Right lobe of liver (tissue), 6 donors: ENCODE data around the gene ATP5MK. TPM values are rescaled to one million over a fixed set of nuclear protein-coding genes. Genes with fewer than 3 reads are reported as not detected.

Experiments used
- ATAC-seq, 4 donors: fragments of 200-7000 bp; cut with Tn5 transposase; one replicate each; pipeline ENCODE4 v1.9.1; 2020; ENCODE audit warnings: mild to moderate bottlenecking in 4 of 4, moderate library complexity in 4 of 4
- DNase-seq, 3 donors: peaks; one replicate each; pipeline ENCODE4 v3.0.0-alpha.2; 2020
- H3K27ac ChIP-seq, 3 donors: fragments of 200-600 bp; one replicate each; pipeline ENCODE4 v1.8.0; 2022
- H3K27me3 ChIP-seq, 2 donors: fragments of 200-600 bp; one replicate each; pipeline ENCODE4 v1.8.0; 2022
- H3K36me3 ChIP-seq, 4 donors: fragments of 200-600 bp; sonication (generic) in 1 of 4; one replicate each; pipeline versions ENCODE4 v1.5.1 to v1.8.0; 2017 to 2022; ENCODE audit warnings: control low read depth in 1 of 4
- H3K4me1 ChIP-seq, 4 donors: fragments of 200-600 bp; sonication (generic) in 1 of 4; one replicate each; pipeline versions ENCODE4 v1.5.1 to v1.8.0; 2017 to 2022; ENCODE audit warnings: control low read depth in 1 of 4
- H3K4me3 ChIP-seq, 3 donors: fragments of 200-600 bp; one replicate each; pipeline ENCODE4 v1.8.0; 2022
- H3K9me3 ChIP-seq, 4 donors: fragments of 200-600 bp; sonication (generic) in 1 of 4; one replicate each; pipeline versions ENCODE4 v1.5.1 to v1.8.0; 2017 to 2022; ENCODE audit warnings: control low read depth in 1 of 4
- CTCF ChIP-seq, 4 donors: fragments of 200-600 bp in 3 of 4; fragments of 450-650 bp in 1 of 4; IDR thresholded peaks; one replicate each; pipeline versions ENCODE4 v1.5.1 to v1.8.0; 2016 to 2022; ENCODE audit warnings: antibody characterized with exemption in 4 of 4, mild to moderate bottlenecking in 2 of 4
- POLR2A ChIP-seq: fragments of 450-650 bp; IDR thresholded peaks from one replicate; pipeline ENCODE4 v1.6.1; 2017; ENCODE audit warnings: antibody characterized with exemption, mild to moderate bottlenecking
- WGBS: methylation state at CpG from one replicate; pipeline ENCODE4 v1.1.6; 2018; ENCODE audit warnings: low coverage, low lambda C conversion rate; ENCODE audit not compliant: insufficient coverage; ENCODE audit errors: missing lambda C conversion rate; 5-methylcytosine and 5-hydroxymethylcytosine counted together
- intact Hi-C, 2 donors: fragments of 100-400 bp; cut with DNase I; formaldehyde crosslinking; loops; one replicate each; pipeline versions ENCODE4 v1.11.2 to v1.14.1; 2022
- long read RNA-seq: library from polyadenylated mRNA; unstranded; transcript quantifications from one replicate; pipeline ENCODE4 v2.0.0, GENCODE V29; 2019
- total RNA-seq, 6 experiments: library from RNA; depleted of rRNA in 2 of 6; stranded (reverse); fragments of >200 nt in 2 of 6; fragmentation: NEBNext Ultra II Directional in 3 of 6; extraction: Animal tissue kit (Norgen Biotek cat#: 25700) in 3 of 6; gene quantifications; one replicate each; pipeline versions ENCODE4 v1.1.0 to v1.2.4, GENCODE V29; 2016 to 2023
- donor health status: DM: no; HTN: yes; CAD: no.
- donor health status: DM: no; HTN: no; CAD: no.
- donor health status: DM: no; HTN: no; CAD: no.
- donor health status: DM: no; HTN: yes; CAD: no.
- donor health status: DM: no; HTN: yes; CAD: no.

The ATP5MK gene, protein sequence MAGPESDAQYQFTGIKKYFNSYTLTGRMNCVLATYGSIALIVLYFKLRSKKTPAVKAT
- 100 to 1,000 TPM; 176 to 257 (median 220) TPM for total RNA-seq
- long read RNA-seq, transcript ATP5MD-201 (4 exons, 364 nt): major isoform, 112 of 117 reads
- long read RNA-seq, partial matches to known transcripts: 0 of 117 reads
- long read RNA-seq, other reads (novel, unspliced or antisense): 0 of 117 reads

DNA sequence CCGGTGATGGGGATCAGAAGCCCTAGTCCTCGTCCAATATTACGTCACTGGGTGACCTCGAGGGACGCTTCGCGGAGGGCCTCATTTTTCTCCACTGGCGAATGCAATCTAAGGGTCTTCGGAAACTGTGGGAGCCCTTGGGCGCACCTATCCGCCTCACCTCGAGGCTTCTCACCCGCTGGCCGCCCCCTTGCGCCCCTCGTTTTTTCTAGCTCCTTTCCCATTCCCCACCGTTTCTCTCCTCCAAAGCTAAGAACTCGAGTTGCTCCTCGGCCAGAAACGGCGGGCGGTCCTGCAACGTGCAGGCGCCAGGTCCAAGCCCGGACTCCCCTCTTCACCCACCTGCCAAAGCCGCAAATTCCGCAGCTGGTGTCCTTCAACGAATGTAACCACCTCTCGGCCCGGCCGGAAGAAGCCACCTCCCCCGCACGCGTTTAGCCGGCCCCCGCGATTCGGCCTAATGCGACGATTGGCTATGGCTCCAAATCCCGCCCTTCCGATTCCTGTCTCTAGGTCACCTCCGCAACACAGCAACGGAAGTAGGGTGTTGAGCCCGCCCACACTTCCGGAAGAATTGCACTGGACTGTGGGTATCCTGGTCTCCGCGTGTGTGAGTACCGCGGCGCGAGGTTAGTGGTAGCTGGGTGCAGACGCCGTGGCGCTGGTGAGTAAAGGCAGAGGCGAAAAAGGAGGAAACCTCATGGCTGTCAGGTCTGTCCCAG, at the start of gene ATP5MK, which contains the start of gene PDCD11:
ATP5MK (minus strand) TSS at position 409 of the 722 bp plus-strand sequence. CDS start 4,018 bp downstream, outside the sequence.
PDCD11 (plus strand) TSS at position 560 of the 722 bp plus-strand sequence. CDS start 1,801 bp downstream, outside the sequence.
- Histone ChIP-seq H3K9me3 (no peaks in the 10 kb centered on the region), H3K27ac (peak within 1 kb of the TSS; percentile 64 to 71 (median 68)), H3K27me3 (no peaks in the 10 kb centered on the region), H3K4me1 (peaks cover 0 to 19% (median 7%) of the 10 kb centered on the region in 4 donors), H3K36me3 (peaks cover 2 to 34% (median 14%) of the 10 kb centered on the region in 4 donors), H3K4me3 (peak within 1 kb of the TSS; percentile 86 to 97 (median 90))
- no peak for TF ChIP-seq CTCF (IDR thresholded peaks at IDR 0.05)
- peak; percentile 86 for TF ChIP-seq POLR2A
- under 1% methylated on average over 33 of the region's 56 CpGs for WGBS
- ATAC-seq: peak; percentile 100
- intact Hi-C loops: no loop called here
- DNase-seq: peak; percentile 96 to 98 (median 98)

- H3K9me3 ChIP-seq: no peaks in the 10 kb centered on the region
- DNase-seq: no peak
- WGBS: 53% methylated on average over 6 of the region's 9 CpGs
- TF ChIP-seq POLR2A (no peak), CTCF (IDR thresholded peaks at IDR 0.05) (no peak)
- peaks cover 0 to 57% (median 29%) of the 10 kb centered on the region in 4 donors for H3K36me3 ChIP-seq
- H3K4me3 ChIP-seq: no peak overlapping the region
- H3K27me3 ChIP-seq: no peaks in the 10 kb centered on the region
- intact Hi-C loops: no loop called here
- peak overlapping the region in 2 of 3 donors; percentile 18 to 65 for H3K27ac ChIP-seq
- ATAC-seq: no peak
- no peaks in the 10 kb centered on the region for H3K4me1 ChIP-seq
Measured at GRCh38 chr10:103445366-103445765, 49.1 kb upstream of the ATP5MK start.

GRCh38 chr10:103444478-103444877, 48.2 kb upstream of the ATP5MK start:
- no peaks in the 10 kb centered on the region for H3K27me3 ChIP-seq
- DNase-seq (no peak), ATAC-seq (no peak)
- WGBS: no CpG with 5 or more reads among the region's 10 CpGs
- no peaks in the 10 kb centered on the region for H3K4me1 ChIP-seq
- TF ChIP-seq CTCF (IDR thresholded peaks at IDR 0.05): no peak
- no peak for TF ChIP-seq POLR2A
- no peaks in the 10 kb centered on the region for H3K9me3 ChIP-seq
- no peak overlapping the region for H3K4me3 ChIP-seq
- intact Hi-C loops: no loop called here
- H3K27ac ChIP-seq: no peak overlapping the region
- peaks cover 0 to 66% (median 35%) of the 10 kb centered on the region in 4 donors for H3K36me3 ChIP-seq

DNA sequence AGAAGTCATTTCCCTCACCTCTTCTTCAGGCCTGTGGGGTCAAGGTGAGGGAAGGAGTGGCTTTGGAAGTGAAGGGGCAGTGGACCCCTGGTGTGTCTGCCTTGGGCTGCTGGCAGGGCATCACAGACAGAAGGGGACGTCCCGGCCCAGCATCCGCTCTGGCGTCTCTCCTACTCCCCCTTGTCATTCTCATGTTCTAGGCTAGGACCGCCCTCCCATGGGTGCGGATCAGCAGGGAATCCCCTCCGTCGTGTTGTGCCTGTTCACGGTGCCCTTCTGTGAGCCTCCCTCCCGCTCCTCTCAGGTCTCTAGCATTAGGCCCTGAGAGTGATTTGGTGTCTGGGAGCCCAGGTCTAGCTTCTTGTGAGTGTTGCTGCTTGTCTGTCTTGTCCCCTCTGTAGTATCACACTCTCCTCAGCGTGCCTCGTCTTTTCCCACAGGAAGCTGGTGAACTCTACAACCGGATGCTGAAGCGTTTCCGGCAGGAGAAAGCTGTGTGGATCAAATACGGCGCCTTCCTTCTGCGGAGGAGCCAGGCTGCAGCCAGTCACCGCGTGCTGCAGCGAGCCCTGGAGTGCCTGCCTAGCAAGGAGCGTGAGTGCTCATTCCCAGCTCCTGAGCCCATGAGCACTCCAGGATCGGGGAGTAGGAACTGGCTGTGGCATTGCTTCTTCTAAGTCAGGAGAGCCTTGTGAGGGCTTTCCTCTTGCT, 47.4 kb upstream of the ATP5MK start:
- no peaks in the 10 kb centered on the region for H3K9me3 ChIP-seq
- DNase-seq (no peak), ATAC-seq (no peak)
- no CpG with 5 or more reads among the region's 23 CpGs for WGBS
- no peak overlapping the region for H3K4me3 ChIP-seq
- H3K4me1 ChIP-seq: no peaks in the 10 kb centered on the region
- H3K36me3 ChIP-seq: peaks cover 0 to 73% (median 39%) of the 10 kb centered on the region in 4 donors
- TF ChIP-seq CTCF (IDR thresholded peaks at IDR 0.05) (no peak), POLR2A (no peak)
- intact Hi-C loops: no loop called here
- H3K27ac ChIP-seq: no peak overlapping the region
- H3K27me3 ChIP-seq: no peaks in the 10 kb centered on the region
